ENCODE data around the gene SORCS2. TPM values are rescaled to one million over a fixed set of nuclear protein-coding genes. Genes with fewer than 3 reads are reported as not detected.

Gene SORCS2
- total RNA-seq, 1 donor from 2014 or later = 10.9 TPM

DNA sequence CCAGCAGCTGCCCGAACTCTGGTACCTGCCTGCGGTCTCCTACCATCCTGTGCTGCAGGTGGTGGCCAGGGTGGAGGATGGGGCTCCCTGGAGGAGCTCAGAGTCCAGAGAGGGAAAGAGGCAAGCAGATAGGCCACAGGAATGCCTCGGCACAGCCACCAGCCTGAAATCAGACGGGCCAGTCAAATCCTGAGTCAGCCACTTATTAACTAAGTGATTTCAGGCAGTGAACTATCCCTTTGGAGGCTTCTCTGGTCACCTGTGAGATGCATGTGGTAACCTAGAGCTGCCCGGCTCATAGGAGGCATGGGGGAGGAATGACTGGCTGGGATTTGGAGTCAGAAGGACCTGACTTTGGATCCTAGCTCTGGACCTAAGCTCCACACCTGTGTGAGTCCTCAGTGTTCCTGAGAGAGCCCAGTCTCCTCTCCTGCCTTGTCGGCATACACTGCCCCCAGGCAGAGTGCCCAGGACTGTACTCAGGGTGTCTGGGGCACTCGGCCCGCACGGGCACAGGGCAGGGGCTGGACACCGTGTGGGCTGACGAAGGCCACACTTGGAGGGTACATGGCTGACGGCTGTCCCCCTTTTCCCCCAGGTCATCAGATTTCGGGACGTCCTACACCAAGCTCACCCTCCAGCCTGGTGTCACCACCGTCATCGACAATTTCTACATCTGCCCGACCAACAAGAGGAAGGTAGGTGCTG, 338.7 kb downstream of the SORCS2 start:
- peaks cover 5% of the 10 kb centered on the region for H3K36me3 Mint-ChIP-seq (ENCODE audit: low read depth)
- H3K27me3 Mint-ChIP-seq (ENCODE audit: low read depth) = peaks cover 17% of the 10 kb centered on the region
- H3K27ac Mint-ChIP-seq (ENCODE audit: unreplicated experiment) = no peak overlapping the region
- H3K4me1 Mint-ChIP-seq (ENCODE audit: low read depth) = no peaks in the 10 kb centered on the region
- no peak for DNase-seq (ENCODE audit: low spot score)
- H3K9me3 Mint-ChIP-seq (ENCODE audit: low read depth) = peaks cover 2% of the 10 kb centered on the region
- H3K4me3 Mint-ChIP-seq (ENCODE audit: unreplicated experiment) = no peak overlapping the region
- TF ChIP-seq, protein P1, sequence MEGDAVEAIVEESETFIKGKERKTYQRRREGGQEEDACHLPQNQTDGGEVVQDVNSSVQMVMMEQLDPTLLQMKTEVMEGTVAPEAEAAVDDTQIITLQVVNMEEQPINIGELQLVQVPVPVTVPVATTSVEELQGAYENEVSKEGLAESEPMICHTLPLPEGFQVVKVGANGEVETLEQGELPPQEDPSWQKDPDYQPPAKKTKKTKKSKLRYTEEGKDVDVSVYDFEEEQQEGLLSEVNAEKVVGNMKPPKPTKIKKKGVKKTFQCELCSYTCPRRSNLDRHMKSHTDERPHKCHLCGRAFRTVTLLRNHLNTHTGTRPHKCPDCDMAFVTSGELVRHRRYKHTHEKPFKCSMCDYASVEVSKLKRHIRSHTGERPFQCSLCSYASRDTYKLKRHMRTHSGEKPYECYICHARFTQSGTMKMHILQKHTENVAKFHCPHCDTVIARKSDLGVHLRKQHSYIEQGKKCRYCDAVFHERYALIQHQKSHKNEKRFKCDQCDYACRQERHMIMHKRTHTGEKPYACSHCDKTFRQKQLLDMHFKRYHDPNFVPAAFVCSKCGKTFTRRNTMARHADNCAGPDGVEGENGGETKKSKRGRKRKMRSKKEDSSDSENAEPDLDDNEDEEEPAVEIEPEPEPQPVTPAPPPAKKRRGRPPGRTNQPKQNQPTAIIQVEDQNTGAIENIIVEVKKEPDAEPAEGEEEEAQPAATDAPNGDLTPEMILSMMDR (IDR thresholded peaks at IDR 0.05) = no peak

DNA sequence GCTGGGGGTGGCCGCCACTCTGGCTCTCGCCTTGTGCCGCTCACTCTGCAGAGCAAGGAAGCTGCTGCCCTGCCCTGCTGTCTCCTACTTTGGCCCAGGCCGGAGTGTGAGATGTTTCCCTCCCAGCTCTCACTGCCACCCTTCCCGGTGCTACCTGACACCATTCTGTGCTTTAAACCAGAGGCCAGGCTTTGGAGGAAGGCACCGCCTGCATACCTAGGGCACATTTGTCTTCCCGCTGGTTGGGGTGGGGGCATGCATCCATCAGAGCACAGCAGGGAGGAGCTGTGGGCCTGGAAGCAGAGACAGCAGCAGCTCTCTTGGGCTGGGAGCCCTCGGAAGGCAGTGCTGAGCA, 339.3 kb downstream of the SORCS2 start:
- no peak overlapping the region for H3K4me3 Mint-ChIP-seq (ENCODE audit: unreplicated experiment)
- DNase-seq (ENCODE audit: low spot score) = no peak
- TF ChIP-seq, protein P1 (IDR thresholded peaks at IDR 0.05) = no peak
- peaks cover 2% of the 10 kb centered on the region for H3K9me3 Mint-ChIP-seq (ENCODE audit: low read depth)
- H3K4me1 Mint-ChIP-seq (ENCODE audit: low read depth) = no peaks in the 10 kb centered on the region
- H3K27me3 Mint-ChIP-seq (ENCODE audit: low read depth) = peaks cover 16% of the 10 kb centered on the region
- no peak overlapping the region for H3K27ac Mint-ChIP-seq (ENCODE audit: unreplicated experiment)
- peaks cover 5% of the 10 kb centered on the region for H3K36me3 Mint-ChIP-seq (ENCODE audit: low read depth)

DNA sequence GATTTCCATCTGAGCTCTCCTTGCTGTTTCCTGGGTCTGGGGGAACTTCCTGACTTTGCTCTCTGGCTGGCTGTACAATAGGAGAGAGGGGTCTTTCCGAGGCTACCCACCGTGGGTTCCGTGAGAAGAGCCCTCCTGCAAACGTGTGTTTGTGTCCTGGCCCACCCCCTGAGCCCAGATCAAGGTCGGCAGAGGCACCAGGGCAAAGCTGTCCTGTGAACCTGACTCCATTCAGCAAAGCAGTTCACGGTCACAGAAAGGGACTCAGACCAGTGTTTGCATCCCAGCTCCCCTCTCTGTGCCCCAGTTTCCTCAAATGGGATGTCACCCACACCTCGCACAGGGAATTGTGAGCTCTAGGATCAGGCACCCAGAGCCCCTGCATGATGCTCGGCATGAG, 339.7 kb downstream of the SORCS2 start:
- Mint-ChIP-seq H3K36me3 (ENCODE audit: low read depth) (peaks cover 5% of the 10 kb centered on the region), H3K27ac (ENCODE audit: unreplicated experiment) (no peak overlapping the region), H3K4me3 (ENCODE audit: unreplicated experiment) (no peak overlapping the region), H3K27me3 (ENCODE audit: low read depth) (peaks cover 15% of the 10 kb centered on the region), H3K4me1 (ENCODE audit: low read depth) (no peaks in the 10 kb centered on the region), H3K9me3 (ENCODE audit: low read depth) (peaks cover 2% of the 10 kb centered on the region)
- no peak for DNase-seq (ENCODE audit: low spot score)
- TF ChIP-seq, protein P1 (IDR thresholded peaks at IDR 0.05) = no peak

DNA sequence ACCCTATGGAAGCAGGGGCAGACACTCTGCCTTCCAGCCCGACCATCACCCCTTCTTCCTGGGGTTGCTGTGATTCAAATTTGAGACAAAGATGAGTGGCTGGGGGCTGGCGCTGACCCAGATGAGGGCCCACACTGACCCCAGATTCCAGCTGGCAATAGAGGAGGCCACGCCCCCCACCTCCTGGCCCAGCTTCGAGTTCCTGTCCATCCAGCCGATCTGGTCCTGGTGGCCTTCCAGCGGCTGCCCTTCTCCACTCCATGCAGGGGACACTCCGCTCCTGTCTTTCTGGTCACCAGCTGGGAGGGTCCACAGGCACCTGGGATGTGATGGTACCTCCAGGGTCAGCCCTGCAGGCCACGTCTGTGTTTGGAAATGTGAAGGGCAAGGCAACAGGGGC, 340.9 kb downstream of the SORCS2 start:
- Mint-ChIP-seq H3K4me3 (ENCODE audit: unreplicated experiment) (no peak overlapping the region), H3K27ac (ENCODE audit: unreplicated experiment) (no peak overlapping the region), H3K9me3 (ENCODE audit: low read depth) (peaks cover 2% of the 10 kb centered on the region), H3K4me1 (ENCODE audit: low read depth) (no peaks in the 10 kb centered on the region), H3K27me3 (ENCODE audit: low read depth) (peaks cover 10% of the 10 kb centered on the region), H3K36me3 (ENCODE audit: low read depth) (peaks cover 4% of the 10 kb centered on the region)
- TF ChIP-seq, protein P1 (IDR thresholded peaks at IDR 0.05) = no peak
- no peak for DNase-seq (ENCODE audit: low spot score)

DNA sequence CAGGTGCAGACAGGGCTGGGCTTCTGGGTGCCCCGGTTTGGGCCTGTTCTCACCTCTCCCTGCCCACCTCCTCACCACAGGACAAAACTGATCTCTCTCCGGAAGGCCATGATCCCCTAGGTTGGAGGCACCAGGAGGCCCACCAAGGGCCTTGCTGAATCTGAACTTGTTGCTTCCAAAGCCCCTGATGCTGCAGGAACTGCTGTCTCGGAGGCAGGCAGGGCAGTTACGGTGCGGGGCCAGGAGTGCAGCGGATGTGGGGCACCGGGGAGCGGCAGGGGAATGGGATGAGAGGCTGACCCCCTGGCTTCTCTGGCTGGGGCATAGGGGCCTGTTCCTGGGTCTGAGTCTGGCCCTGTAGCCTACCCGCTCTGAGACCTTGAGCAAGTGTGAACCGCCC, 342.8 kb downstream of the SORCS2 start:
- no peak for DNase-seq (ENCODE audit: low spot score)
- peaks cover 2% of the 10 kb centered on the region for H3K9me3 Mint-ChIP-seq (ENCODE audit: low read depth)

More for the DNA sequence above, 342.8 kb downstream of the SORCS2 start:
- H3K4me3 Mint-ChIP-seq (ENCODE audit: unreplicated experiment) = no peak overlapping the region
- H3K27ac Mint-ChIP-seq (ENCODE audit: unreplicated experiment) = no peak overlapping the region
- H3K27me3 Mint-ChIP-seq (ENCODE audit: low read depth) = peaks cover 7% of the 10 kb centered on the region
- H3K4me1 Mint-ChIP-seq (ENCODE audit: low read depth) = no peaks in the 10 kb centered on the region
- peaks cover 4% of the 10 kb centered on the region for H3K36me3 Mint-ChIP-seq (ENCODE audit: low read depth)
- TF ChIP-seq, protein P1 (IDR thresholded peaks at IDR 0.05) = no peak

All from chondrocyte (in vitro differentiated cells).